GM23338 (cell line): Measurements from ENCODE around the gene APOBEC3B.
"Not testable (repeated sequence)": the region's sequence is repeated elsewhere in the genome, so short reads cannot be mapped to it uniquely, and the experiment has no call there.

Source experiments
- CREB1 ChIP-seq: fragments of 250-450 bp; sonication (Bioruptor Pico); IDR thresholded peaks from 2 replicates; pipeline ENCODE4 v1.5.0; 2020; ENCODE audit warnings: low read depth, mild to moderate bottlenecking, moderate library complexity
- CTCF ChIP-seq, 2 experiments: fragments of 200-600 bp in 1 of 2; sonication (generic) in 1 of 2; conservative IDR thresholded peaks; 2 replicates each; pipeline versions ENCODE4 v1.5.1 to v1.6.1; 2016 to 2017; ENCODE audit warnings: antibody characterized with exemption in 2 of 2, low read depth in 2 of 2, mild to moderate bottlenecking in 2 of 2, moderate library complexity in 1 of 2
- EZH2 ChIP-seq: fragments of 200-600 bp; sonication (generic); IDR thresholded peaks from one replicate; pipeline ENCODE4 v1.8.0; 2017; ENCODE audit warnings: antibody characterized with exemption, mild to moderate bottlenecking, low read depth; ENCODE audit not compliant: unreplicated experiment
- NANOG ChIP-seq: IDR thresholded peaks from 2 replicates; pipeline ENCODE4 v1.6.1; 2016; ENCODE audit warnings: antibody characterized with exemption, borderline replicate concordance
- ZNF114 ChIP-seq: fragments of 250-450 bp; sonication (Bioruptor Pico); IDR thresholded peaks from 2 replicates; pipeline ENCODE4 v1.5.0; 2020; ENCODE audit warnings: mild to moderate bottlenecking, moderate library complexity
- TF ChIP-seq, protein P1 (sequence below): IDR thresholded peaks from 2 replicates; pipeline ENCODE4 v1.6.1; 2016; ENCODE audit warnings: antibody characterized with exemption
- TF ChIP-seq, protein P2 (sequence below): IDR thresholded peaks from one replicate; pipeline ENCODE4 v1.6.1; 2018; ENCODE audit warnings: antibody characterized with exemption; ENCODE audit not compliant: unreplicated experiment

- TF ChIP-seq CTCF (conservative IDR thresholded peaks at IDR 0.05; ENCODE audit: low read depth in 2 of 2); NANOG; CREB1 (CRISPR knock-in tag); ZNF114 (CRISPR knock-in tag); EZH2: not testable (repeated sequence)
- TF ChIP-seq, protein P1, sequence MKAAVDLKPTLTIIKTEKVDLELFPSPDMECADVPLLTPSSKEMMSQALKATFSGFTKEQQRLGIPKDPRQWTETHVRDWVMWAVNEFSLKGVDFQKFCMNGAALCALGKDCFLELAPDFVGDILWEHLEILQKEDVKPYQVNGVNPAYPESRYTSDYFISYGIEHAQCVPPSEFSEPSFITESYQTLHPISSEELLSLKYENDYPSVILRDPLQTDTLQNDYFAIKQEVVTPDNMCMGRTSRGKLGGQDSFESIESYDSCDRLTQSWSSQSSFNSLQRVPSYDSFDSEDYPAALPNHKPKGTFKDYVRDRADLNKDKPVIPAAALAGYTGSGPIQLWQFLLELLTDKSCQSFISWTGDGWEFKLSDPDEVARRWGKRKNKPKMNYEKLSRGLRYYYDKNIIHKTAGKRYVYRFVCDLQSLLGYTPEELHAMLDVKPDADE = not testable (repeated sequence)
- TF ChIP-seq, protein P2, sequence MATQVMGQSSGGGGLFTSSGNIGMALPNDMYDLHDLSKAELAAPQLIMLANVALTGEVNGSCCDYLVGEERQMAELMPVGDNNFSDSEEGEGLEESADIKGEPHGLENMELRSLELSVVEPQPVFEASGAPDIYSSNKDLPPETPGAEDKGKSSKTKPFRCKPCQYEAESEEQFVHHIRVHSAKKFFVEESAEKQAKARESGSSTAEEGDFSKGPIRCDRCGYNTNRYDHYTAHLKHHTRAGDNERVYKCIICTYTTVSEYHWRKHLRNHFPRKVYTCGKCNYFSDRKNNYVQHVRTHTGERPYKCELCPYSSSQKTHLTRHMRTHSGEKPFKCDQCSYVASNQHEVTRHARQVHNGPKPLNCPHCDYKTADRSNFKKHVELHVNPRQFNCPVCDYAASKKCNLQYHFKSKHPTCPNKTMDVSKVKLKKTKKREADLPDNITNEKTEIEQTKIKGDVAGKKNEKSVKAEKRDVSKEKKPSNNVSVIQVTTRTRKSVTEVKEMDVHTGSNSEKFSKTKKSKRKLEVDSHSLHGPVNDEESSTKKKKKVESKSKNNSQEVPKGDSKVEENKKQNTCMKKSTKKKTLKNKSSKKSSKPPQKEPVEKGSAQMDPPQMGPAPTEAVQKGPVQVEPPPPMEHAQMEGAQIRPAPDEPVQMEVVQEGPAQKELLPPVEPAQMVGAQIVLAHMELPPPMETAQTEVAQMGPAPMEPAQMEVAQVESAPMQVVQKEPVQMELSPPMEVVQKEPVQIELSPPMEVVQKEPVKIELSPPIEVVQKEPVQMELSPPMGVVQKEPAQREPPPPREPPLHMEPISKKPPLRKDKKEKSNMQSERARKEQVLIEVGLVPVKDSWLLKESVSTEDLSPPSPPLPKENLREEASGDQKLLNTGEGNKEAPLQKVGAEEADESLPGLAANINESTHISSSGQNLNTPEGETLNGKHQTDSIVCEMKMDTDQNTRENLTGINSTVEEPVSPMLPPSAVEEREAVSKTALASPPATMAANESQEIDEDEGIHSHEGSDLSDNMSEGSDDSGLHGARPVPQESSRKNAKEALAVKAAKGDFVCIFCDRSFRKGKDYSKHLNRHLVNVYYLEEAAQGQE = not testable (repeated sequence)
Measured at GRCh38 chr22:38945706-38946338, 36.3 kb upstream of the APOBEC3B start.
